HG03060 (cell line): ENCODE results near the gene HRAS.
"Not testable (repeated sequence)": the region's sequence is repeated elsewhere in the genome, so short reads cannot be mapped to it uniquely, and the experiment has no call there.

Experiments used
- ATAC-seq: cut with Tn5 transposase; IDR thresholded peaks from one replicate; pipeline ENCODE4 v1.9.1; 2021; ENCODE audit warnings: low read depth, moderate number of reproducible peaks; ENCODE audit not compliant: unreplicated experiment

The HRAS gene

DNA sequence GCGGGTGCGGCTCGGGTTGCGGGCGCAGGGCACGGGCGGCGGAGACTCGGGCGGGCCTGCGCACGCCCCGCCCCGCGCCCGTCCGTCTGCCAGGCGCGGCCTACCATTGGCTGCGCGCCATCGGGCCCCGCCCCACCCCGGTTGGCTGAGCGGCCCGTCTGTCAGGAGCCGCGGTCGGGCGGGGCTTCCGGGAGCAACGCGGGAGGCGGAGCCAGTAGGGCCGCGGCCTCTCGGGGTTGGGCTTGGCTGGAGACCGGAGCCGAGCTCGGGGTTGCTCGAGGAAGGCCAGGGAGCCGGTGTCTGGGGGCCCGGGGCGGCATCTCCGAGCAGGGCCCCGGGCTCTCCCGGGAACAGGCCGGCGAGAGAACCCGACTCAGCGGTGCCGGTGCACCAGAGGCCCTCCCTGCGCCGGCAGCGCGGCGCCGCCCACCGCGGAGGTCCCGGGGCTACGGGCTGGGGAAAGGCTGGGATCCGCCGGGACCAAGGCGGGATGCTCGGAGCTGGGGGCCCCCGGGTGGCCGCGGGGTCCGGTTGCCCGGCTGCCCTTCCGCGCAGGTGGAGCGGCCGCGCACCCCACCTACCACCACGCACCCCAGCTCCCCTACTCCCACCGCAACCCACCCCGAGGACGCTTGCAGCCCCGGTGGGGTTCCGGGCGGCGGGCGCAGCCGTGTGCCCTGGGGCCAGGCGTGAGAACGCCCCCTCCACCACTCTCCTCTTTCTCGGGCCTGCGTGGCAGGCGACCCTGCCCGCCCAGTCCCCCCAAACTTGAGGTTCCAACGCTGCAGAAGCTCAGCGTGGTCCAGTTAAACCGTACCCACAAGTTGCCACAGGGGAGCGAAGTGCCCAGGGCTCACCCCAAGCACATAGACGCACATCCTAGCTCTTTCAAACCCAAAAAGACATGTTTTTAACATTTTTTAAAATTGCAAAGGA is at the start of gene HRAS:
Gene HRAS, minus strand, starts transcription at position 58 of the 936 bp plus-strand sequence.
- no peak for ATAC-seq

DNA sequence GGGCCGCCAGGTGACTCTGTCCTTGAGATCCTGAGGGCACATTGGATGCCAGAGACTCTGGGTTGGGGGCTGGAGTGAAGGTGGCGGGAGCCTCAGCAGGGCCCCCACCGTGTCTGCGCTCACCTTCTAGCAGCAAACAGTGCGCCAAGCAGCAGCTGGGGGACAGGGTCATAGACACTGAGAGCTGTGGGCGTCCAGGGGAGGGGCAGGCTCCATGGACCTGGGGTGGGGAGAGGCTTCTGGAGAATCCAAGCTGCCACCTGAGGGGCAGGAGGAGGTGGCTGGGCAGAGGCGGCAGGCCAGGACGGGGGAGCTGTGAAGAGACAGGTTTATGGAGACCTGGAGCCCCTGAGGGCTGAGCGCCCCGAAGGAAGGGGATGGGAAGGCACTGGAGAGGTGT is 48.9 kb upstream of the HRAS start:
- no peak for ATAC-seq

DNA sequence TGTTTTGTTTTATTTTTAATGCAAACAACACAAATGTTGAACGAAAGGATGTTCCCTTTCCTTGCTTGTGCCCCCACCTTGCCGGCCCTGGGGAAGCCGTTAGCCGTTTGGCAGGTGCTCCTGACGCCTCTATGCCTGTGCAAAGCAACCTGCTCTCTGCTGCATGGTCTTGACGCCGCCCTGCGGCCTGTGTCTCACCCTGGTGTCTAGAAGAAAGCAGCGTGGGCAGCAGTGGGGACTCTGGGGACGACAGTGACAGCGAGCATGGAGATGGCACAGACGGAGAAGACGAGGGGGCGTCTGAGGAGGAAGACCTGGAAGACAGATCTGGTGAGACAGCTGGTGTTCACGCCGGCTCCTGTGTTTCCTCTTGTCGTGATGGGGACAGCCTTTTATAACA is 46.4 kb upstream of the HRAS start:
- no peak for ATAC-seq

DNA sequence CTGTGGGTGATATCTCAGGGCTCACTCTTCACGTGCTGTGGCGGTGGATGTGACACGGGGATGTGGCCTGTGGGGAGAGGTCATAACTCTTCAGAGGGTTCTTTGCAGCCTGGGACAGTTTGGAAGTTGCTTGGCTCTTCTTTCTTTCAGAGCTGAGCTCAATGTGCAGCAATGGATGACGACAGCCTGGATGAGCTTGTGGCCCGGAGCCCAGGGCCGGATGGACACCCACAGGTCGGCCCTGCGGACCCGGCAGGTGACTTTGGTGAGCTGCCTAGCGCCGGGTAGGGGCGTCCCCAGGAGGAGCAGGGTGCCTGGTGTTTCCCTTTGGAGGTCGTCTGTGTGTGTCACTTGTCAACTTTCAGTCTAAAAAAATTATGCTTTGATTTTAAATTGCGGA is 46.0 kb upstream of the HRAS start:
- no peak for ATAC-seq

DNA sequence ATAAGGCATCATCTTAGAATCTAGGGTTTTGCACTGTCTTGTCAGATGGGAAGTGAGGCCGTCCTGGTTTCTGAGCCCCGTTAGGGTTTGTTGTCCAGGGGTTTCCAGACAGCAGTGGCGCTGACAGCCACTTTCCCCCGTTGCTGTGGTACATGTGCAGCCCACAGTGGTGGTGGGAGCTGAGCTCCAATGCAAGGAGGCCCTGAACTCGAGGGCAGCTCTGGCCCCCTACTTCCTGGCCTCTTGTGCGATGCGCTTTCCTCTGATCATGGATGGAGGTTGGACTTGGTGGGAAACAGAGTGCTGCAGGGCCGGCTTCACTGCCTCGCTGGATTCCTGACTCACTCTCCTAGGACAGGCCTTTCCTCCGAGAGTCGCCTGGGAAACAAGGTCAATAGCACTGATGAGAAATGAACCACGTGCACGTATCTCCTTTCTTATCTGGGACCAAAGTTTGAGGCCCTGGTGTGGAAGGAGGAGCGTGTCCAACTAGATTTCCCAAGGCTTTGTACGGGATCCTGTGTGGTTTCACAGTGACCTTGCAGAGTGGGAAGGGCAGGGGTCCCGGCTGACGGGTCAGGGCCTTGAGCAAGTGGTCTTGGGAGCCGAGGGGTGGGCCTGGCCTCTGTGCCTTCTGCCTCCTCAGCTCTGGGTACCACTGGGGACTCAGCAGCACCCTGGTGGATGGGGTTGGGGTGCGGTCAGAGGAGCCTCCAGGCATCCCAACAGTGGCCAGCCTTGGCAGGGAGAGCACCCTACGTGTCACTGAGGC is 44.6 kb upstream of the HRAS start:
- ATAC-seq, result no peak

DNA sequence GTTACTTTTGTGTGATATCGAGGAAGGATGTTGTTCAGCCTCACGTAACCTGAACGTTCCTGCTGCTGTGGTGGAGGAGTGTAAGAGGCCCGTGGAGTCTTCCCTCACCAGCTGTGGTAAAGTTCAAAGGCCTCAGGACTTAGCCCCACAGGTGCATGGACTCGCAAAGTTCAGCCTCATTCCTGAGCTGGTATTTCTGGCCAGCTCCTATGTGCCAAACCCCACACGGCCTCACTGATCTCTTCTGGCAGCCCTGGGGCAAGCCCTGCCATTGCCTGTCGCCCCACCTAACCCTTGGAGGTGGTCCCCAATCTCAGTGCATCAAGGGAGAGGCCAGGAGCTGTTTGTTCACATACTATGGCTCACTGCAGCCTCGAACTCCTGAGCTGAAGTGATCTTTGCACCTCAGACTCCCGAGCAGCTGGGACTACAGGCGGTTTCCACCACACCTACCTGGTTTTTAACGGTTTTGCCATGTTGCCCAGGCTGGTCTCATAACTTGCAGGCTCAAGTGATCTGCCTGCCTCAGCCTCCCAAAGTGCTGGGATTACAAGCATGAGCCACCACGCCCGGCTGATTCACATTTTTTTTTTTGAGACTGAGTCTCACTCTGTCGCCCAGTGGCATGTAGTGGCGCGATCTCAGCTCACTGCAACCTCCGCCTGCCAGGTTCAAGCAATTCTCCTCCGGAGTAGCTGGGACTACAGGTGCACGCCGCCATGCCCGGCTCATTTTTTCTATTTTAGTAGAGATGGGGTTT is 43.1 kb upstream of the HRAS start:
- no peak for ATAC-seq

DNA sequence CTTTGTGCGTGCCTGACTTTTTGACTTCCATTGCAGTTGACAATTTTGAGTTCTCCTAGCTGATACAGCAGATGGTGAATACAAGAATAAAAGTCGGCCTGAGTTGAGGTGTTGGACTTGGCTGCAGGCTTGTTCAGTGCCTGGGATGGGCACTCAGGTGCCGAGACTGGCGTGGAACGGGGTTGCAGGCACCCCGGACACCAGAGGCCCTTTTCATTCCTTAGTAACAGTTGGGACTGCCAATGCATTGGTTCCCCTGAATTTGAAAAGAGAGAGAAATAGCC is 42.2 kb upstream of the HRAS start:
- no peak for ATAC-seq

DNA sequence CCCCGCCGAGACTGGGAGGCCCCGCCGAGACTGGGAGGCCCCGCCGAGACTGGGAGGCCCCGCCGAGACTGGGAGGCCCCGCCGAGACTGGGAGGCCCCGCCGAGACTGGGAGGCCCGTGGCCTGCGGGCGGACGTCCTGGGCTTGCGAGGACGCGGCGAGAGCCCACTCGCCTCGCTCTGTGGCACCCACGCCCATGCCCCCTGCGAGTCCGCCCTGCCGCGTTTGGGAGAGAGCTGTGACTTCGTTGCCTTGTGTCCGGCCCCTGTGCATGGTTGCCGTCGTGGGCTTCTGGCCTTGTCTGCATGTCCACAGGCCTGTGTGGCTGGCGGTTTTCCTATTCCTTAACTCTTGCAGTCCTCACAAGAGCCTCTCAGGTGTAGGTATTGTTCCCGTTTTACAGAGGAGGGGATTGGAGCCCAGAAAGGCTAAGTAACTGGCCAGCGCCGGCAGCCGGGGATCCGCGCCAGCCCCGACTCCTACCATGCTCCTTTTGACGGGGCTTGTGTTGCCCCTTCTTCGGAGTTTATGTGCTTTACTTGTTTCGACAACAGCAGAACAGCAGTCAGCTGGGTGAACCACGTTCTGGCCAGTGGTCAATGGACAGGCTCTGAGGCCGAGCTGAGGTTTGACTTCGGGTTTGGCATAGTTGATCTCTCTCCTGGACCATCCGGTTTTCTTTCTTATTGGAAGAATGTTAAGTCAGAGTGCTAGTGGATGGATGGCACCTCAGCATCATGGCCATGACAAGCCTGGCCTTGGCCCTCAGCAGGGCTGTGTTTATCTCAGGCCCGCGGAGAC is 41.6 kb upstream of the HRAS start:
- ATAC-seq, result no peak

DNA sequence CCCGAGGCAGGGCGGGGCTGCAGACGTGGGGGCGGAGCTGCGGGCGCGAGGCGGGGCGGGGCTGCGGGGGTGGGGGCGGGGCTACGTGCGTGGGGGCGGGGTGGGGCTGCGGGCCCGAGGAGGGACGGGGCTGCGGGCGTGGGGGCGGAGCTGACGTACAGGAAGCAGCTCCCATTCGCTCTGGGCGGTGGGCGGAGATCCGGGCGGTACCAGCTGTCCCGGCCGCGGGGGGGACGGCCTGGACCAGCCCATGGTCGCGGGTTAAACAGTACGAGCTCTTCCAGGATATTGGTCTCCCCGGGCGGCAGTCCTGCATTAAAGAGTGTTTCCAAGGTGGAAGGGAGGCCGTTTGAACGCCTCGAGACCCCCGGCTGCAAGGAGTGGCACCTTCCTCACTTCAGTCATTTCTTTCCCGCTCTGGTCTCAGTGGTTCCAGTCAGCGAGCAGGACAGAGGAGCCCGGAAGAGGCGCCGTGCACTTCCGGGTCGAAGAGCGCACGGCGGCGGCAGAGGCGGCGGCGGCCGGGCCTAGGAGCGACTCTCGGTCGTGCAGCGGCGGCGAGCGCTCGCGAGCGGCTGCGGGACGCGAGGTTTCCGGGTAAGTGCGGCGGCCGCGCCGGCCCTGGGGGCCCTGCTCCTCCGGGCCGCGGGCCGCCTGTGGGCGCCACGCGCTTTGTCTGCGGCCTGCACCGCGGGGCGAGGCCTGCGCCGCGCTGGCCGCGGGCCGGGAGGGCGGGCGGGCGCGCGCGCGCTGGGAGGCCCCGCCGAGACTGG is 40.8 kb upstream of the HRAS start, which contains the start of gene PHRF1:
Gene PHRF1, plus strand, starts transcription at position 475 of the 773 bp plus-strand sequence. CDS start 5,043 bp downstream, outside the sequence.
- peak; percentile 59 for ATAC-seq

DNA sequence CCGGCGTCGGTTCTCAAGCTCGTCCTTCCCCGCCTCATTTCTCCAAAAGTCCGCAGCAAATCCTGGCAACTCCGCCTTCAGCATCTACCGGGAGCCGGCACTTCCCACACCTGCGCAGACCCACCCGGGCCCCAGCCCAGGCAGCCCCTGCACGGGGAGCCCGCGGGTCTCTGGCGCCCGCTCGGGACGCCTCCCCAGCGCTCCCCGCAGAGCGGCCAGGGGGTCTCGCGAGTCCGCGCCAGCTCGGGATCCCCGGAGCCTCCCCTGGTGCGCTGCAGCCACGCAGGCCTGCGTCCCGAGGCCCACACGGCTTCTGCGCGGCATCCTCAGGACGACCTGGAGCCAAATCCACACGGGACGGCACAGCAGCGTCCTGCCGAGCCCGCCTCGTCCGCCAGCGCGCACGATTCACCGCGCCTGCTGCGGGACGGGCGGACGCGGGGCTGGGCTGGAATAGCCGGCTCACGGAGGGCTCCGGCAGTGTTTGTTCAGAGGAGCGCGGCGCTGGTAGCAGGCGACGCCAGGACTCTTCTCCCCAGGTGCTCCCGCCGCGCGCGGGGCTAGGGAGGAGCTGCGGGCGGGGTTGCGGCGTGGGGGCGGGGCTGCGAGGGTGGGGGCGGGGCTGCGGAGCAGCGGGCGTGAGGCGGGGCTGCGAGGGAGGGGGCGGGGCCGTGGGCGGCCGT is 40.1 kb upstream of the HRAS start:
- no peak for ATAC-seq

DNA sequence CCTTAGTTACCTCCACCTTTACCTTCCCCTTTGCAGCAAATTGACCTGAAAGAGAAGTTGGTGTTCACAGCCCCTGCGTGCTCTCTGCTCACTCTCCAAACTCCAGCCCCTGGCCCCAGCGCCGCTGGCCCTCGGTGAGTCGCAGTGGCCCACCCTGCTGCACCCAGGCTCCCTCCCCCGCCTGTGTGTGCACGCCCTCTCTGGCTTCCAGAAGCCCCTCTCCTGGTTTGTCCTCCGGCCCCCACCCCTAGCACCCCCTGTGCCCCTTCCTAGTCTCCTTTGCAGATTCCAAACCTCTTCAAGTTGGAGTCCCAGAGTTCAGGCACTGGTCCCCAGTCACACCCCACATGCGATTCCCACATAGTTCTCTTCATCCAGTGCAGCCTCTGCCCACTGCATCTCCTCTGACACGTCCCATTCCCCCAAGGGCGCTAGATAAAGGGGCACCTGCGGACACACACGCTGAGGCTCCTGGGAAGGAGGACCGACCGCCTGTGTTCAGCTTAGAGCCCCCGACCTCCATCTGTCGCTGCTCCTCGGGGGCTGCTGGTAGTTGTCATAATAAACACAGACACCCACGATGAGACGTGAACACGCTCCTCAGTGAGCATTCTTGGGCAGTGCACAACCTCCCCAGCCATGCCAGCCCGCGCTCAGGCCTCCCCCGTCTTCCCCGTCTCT is 39.4 kb upstream of the HRAS start:
- ATAC-seq, result no peak

DNA sequence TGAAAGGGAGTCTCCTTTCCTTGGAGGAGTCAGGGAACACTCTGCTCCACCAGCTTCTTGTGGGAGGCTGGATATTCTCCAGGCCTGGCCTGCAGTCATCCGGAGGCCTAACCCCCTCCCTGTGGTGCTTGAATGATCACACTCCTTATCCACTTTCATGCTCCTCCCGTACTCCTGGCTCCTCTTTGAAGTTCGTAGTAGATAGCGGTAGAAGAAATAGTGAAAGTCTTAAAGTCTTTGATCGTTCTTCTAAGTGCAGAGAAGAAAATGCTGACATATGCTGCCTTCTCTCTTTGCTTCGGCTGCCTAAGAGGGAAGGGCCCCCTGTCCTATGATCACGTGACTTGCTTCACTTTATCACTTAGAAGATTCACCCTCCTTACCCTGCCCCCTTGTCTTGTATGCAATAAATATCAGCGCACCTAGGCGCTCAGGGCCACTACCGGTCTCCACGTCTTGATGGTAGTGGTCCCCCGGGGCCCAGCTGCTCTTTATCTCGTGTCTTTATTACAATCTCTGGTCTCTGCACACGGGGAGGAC is 38.7 kb upstream of the HRAS start:
- ATAC-seq, result not testable (repeated sequence)

DNA sequence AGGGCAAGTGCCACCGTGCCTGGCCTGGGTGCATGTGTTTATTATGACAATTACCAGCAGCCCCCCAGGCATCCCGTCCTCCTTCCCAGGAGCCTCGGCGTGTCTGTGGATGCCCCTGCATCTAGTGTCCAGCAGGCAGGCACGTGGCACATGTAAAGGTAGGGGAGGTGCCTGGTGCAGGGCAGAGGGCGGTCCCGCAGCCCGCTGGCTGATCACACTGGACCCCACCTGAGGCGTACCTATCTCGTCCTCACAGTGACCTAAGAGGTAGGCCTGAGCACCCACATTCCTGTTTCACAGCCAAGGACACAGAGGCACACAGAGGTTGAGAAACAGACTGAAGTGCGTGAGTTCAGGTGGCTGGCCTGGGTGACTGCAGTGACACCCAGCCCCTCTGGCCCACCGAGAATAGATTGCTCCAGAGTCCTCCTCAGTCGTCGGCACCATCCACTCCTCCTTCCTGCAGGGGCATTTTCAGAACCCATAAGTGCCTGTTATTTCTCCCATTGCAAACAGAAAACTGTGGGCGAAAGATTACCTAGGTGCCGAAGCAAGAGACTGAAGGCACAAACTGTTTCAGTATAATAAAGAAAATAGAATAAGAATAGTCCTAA is 37.9 kb upstream of the HRAS start:
- no peak for ATAC-seq

DNA sequence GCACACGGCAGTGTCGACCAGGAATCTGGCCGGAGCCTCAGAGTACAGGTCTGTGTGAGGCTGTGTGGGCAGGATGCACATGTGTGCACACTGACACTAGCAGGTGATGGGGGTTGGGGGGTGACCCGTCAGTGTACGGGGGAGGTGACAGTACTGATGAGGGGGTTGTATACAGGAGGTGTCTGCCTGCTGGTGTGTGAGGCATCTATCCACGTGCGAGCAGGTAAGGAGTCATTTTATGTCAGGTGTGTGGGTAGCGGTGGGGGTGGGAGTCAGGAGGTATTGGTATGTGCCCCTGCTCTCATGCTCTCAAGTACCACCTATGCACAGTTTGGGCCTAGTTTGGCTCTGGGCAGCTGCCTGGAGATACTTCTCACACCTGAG is 36.4 kb upstream of the HRAS start:
- ATAC-seq, result no peak

DNA sequence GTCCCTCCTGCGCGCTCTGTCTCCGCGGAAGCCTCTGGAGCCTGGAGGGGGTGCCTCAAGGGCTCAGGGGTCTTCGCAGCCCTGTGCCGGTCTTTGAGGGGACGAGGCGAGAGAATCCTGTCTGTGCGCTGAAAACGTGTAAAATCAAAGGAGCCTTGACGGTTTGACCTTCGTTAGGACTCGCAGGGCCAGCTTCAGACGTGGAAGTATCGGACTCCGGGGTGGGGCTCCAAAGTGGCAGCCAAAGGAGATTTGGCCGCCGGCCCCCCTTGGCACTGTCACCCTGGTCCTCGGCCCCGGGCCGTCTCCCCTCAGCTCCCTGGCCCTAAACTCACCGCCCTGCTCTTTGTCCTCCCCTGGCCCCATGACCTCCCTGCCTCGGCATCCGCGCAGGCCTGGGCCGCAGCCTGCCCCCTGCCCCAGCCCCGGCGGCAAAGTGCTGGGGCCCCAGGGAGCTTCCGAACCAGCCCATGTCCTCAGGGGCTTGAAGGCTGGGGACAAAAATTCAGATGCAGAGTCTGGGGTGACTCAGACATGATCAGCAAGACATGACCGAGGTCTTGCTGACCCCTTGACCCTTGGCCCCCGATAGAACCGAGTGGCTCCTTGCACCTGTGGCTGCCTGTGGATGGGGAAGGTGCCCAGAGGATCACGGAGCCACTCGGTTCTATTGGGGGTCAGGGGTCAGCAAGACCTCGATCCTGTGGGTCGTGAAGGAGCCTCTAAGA is 33.9 kb upstream of the HRAS start:
- ATAC-seq, result no peak

DNA sequence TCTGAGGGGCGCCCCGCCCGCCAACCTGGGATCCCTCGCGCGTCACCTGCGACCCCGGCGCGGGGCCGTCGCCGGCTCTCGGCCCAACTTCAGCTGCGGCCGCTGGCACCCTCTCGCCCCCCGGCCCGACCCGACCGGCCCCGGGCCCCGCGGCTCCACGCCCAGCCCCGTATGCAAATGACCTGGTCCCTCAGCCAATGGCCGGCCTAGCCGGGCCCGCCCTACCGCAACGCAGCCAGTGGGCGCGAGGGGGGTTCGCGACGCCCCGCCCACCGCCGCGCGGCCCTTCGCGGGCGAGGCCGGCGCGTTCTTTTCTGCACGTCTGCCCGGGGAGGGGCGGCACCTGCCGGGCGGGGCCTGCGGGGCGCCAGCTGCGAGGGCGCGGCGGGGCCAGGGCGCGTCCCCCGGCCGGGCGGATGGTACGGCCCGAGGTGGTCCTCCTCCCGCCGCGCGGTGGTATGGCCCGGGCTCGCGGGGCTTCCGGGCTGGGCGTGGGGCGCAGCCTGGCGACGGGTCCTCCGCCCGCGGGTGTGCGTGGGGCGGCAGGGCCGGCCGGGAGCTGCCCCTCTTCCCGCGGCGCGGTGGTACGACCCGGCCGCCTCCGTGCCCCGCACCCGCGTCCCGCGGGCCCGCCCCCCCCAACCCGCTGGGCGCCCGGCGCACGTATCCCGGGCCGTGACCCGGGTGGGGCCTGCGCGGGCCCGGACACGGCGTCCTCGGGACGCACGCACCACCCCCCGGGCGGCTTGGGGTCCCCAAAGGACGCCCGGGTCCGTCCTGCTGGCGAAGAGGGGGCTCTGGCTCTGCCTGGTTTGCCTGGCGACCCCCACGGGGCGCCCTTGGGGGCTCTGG is 33.2 kb upstream of the HRAS start:
- peak; percentile 70 for ATAC-seq
